ENCODE measurements around the gene SUCLG2.

DNA sequence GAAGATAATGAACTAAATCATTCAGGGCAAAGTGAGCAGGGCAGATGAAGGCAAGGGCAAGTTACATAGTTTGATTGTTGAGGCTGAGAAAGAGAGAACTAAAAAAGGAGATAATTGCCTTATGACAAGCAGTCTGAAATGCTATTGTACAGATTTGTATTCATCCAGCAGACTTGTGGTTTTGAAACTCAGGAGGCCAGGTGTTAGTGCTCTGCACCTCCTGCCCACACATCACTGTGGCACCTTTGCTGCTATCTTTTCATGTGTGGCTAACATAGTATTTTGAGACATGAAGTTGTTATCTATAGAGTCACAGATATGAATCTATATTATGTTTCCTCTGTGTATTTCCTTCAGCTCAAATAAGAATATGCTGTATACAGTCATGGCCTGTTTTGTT lies 24.3 kb upstream of the SUCLG2 start:
- no peak for TF ChIP-seq EZH2 (IDR thresholded peaks at IDR 0.05; ENCODE audit: insufficient read depth, poor library complexity, severe bottlenecking)
- no peak for TF ChIP-seq EZH2phosphoT487 (IDR thresholded peaks at IDR 0.05; ENCODE audit: insufficient read depth, low read depth)
